D721Med (cell line): Measurements from ENCODE around the gene MOB3B.
"Not testable (repeated sequence)": the region's sequence is repeated elsewhere in the genome, so short reads cannot be mapped to it uniquely, and the experiment has no call there.

ENCODE experiments used
- DNase-seq: peaks from one replicate; pipeline ENCODE4 v3.0.0; 2011; ENCODE audit warnings: low spot score; ENCODE audit not compliant: insufficient read length
- FAIRE-seq: peaks from 2 replicates; lab custom pipeline; 2011; peaks lifted over from hg19 to GRCh38; lab: Jason Lieb, UNC
- CTCF ChIP-seq: IDR thresholded peaks from 2 replicates; pipeline ENCODE4 v1.5.1; 2012; ENCODE audit warnings: mild to moderate bottlenecking, control low read depth; ENCODE audit not compliant: insufficient read depth; ENCODE audit errors: missing control alignments

The MOB3B gene

GRCh38 chr9:27462434-27462833, 67.2 kb downstream of the MOB3B start:
- TF ChIP-seq CTCF = no peak
- no peak for DNase-seq
- no peak for FAIRE-seq

GRCh38 chr9:27460226-27461023, 69.2 kb downstream of the MOB3B start:
- FAIRE-seq (no peak), DNase-seq (no peak)
- no peak for TF ChIP-seq CTCF

- no peak for TF ChIP-seq CTCF
- DNase-seq (no peak), FAIRE-seq (no peak)
These were observed 72.2 kb downstream of the MOB3B start for GRCh38 chr9:27457445-27457844.

- FAIRE-seq (no peak), DNase-seq (no peak)
- no peak for TF ChIP-seq CTCF
These were observed 75.6 kb downstream of the MOB3B start for GRCh38 chr9:27453860-27454553.

GRCh38 chr9:27451207-27451797, 78.3 kb downstream of the MOB3B start:
- no peak for DNase-seq
- FAIRE-seq = no peak
- no peak for TF ChIP-seq CTCF

- DNase-seq (no peak), FAIRE-seq (no peak)
- TF ChIP-seq CTCF = no peak
These were observed 78.9 kb downstream of the MOB3B start for GRCh38 chr9:27450752-27451151.

GRCh38 chr9:27448356-27448755, 81.3 kb downstream of the MOB3B start:
- FAIRE-seq, DNase-seq: not testable (repeated sequence)
